Natural killer cell (primary cell): ENCODE results near the gene NALF2. TPM values are rescaled to one million over a fixed set of nuclear protein-coding genes. Genes with fewer than 3 reads are reported as not detected.

ENCODE experiments used
- ATAC-seq, 3 donors: fragments of 150-1000 bp in 2 of 3; fragments of 200-7000 bp in 1 of 3; cut with Tn5 transposase; 1 replicate in 1 of 3; 2 replicates in 2 of 3; pipeline ENCODE4 v1.10.0; 2021; ENCODE audit warnings: mild to moderate bottlenecking in 2 of 3, moderate library complexity in 2 of 3
- DNase-seq, 2 donors: peaks; one replicate each; pipeline versions ENCODE4 v3.0.0 to v3.0.0-alpha.2; 2013 to 2021; ENCODE audit warnings: mixed read lengths in 1 of 2
- H3K27ac ChIP-seq: one replicate; pipeline ENCODE4 v1.5.1; 2013; ENCODE audit warnings: mild to moderate bottlenecking, low read length
- H3K27me3 ChIP-seq: one replicate; pipeline ENCODE4 v1.6.1; 2013; ENCODE audit warnings: low read length; ENCODE audit not compliant: control insufficient read depth, insufficient read depth
- H3K36me3 ChIP-seq: one replicate; pipeline ENCODE4 v1.6.1; 2013; ENCODE audit warnings: low read length; ENCODE audit not compliant: control insufficient read depth, insufficient read depth
- H3K4me1 ChIP-seq: one replicate; pipeline ENCODE4 v1.6.1; 2013; ENCODE audit warnings: low read length; ENCODE audit not compliant: control insufficient read depth, insufficient read depth
- H3K4me3 ChIP-seq: one replicate; pipeline ENCODE4 v1.5.1; 2013; ENCODE audit warnings: low read length
- H3K9me3 ChIP-seq: one replicate; pipeline ENCODE4 v1.6.1; 2013; ENCODE audit warnings: low read length; ENCODE audit not compliant: control insufficient read depth, insufficient read depth
- H3K27ac Mint-ChIP-seq, 2 donors: one replicate each; pipeline ENCODE4 v1.8.0; 2022; ENCODE audit warnings: mild to moderate bottlenecking in 2 of 2, mixed read lengths in 2 of 2, moderate library complexity in 1 of 2
- H3K27me3 Mint-ChIP-seq, 2 donors: one replicate each; pipeline ENCODE4 v1.8.0; 2022; ENCODE audit warnings: low read depth in 2 of 2, mixed read lengths in 2 of 2
- H3K36me3 Mint-ChIP-seq: one replicate; pipeline ENCODE4 v1.8.0; 2022; ENCODE audit warnings: mixed read lengths
- H3K4me1 Mint-ChIP-seq, 2 donors: one replicate each; pipeline ENCODE4 v1.8.0; 2022; ENCODE audit warnings: mixed read lengths in 2 of 2
- H3K4me3 Mint-ChIP-seq: one replicate; pipeline ENCODE4 v1.8.0; 2022; ENCODE audit warnings: mild to moderate bottlenecking, moderate library complexity, mixed read lengths
- H3K9me3 Mint-ChIP-seq, 2 donors: one replicate each; pipeline ENCODE4 v1.8.0; 2022; ENCODE audit warnings: mixed read lengths in 2 of 2
- CTCF ChIP-seq: fragments of 200-600 bp; IDR thresholded peaks from one replicate; pipeline ENCODE4 v1.8.0; 2022; ENCODE audit warnings: antibody characterized with exemption
- WGBS: methylation state at CpG from one replicate; pipeline ENCODE4 v1.1.7; 2013; ENCODE audit warnings: missing lambda C conversion rate; ENCODE audit not compliant: insufficient coverage; 5-methylcytosine and 5-hydroxymethylcytosine counted together
- intact Hi-C: fragments of 100-400 bp; cut with micrococcal nuclease; formaldehyde crosslinking; loops from one replicate; pipeline ENCODE4 v1.14.2; 2022
- total RNA-seq, 4 donors: library from RNA; stranded (reverse); fragments of 120-200 nt in 1 of 4; gene quantifications; one replicate each; pipeline versions ENCODE4 v1.2.3 to v1.2.4, GENCODE V29; 2013 to 2022

Gene NALF2
- not detected for total RNA-seq
- not detected for total RNA-seq (2013)

GRCh38 chrX:69503782-69504625 lies at the start of gene NALF2:
Gene NALF2 (plus strand): TSS chrX:69504326. CDS start chrX:69505283, 957 bp downstream.
- H3K27ac Mint-ChIP-seq, result no peak within 1 kb of the TSS

GRCh38 chrX:69457756-69458155 lies 46.4 kb upstream of the NALF2 start:
- no peaks in the 10 kb centered on the region for H3K9me3 ChIP-seq

More at GRCh38 chrX:69503782-69504625, at the start of gene NALF2:
- Histone ChIP-seq H3K4me3 (no peak within 1 kb of the TSS), H3K9me3 (no peaks in the 10 kb centered on the region), H3K27ac (no peak within 1 kb of the TSS), H3K4me1 (peaks cover 4% of the 10 kb centered on the region), H3K36me3 (no peaks in the 10 kb centered on the region), H3K27me3 (peaks cover 4% of the 10 kb centered on the region)
- no peak for TF ChIP-seq CTCF
- H3K4me1 Mint-ChIP-seq, result no peaks in the 10 kb centered on the region
- DNase-seq (peak in 1 of 2 donors; percentile 24), ATAC-seq (peak in 1 of 3 donors; percentile 25)
- peaks cover 8 to 24% of the 10 kb centered on the region in 2 donors for H3K27me3 Mint-ChIP-seq
- H3K36me3 Mint-ChIP-seq, result no peaks in the 10 kb centered on the region
- no peaks in the 10 kb centered on the region for H3K9me3 Mint-ChIP-seq
- WGBS, result under 1% methylated on average over 39 of the region's 66 CpGs
- intact Hi-C loops, result no loop called here
- H3K4me3 Mint-ChIP-seq, result peak within 1 kb of the TSS; percentile 17

GRCh38 chrX:69466546-69466945 lies 37.6 kb upstream of the NALF2 start:
- TF ChIP-seq CTCF, result no peak
- Histone ChIP-seq H3K9me3 (no peaks in the 10 kb centered on the region), H3K4me1 (no peaks in the 10 kb centered on the region), H3K4me3 (no peak overlapping the region), H3K27ac (no peak overlapping the region), H3K27me3 (no peaks in the 10 kb centered on the region), H3K36me3 (no peaks in the 10 kb centered on the region)
- 82% methylated on average over 1 of the region's 1 CpG for WGBS
- H3K4me3 Mint-ChIP-seq, result no peak overlapping the region
- H3K9me3 Mint-ChIP-seq, result no peaks in the 10 kb centered on the region
- DNase-seq (no peak), ATAC-seq (no peak)
- H3K27ac Mint-ChIP-seq, result no peak overlapping the region
- peaks cover 0 to 18% of the 10 kb centered on the region in 2 donors for H3K27me3 Mint-ChIP-seq
- H3K4me1 Mint-ChIP-seq, result no peaks in the 10 kb centered on the region
- no peaks in the 10 kb centered on the region for H3K36me3 Mint-ChIP-seq
- intact Hi-C loops, result no loop called here

More at GRCh38 chrX:69457756-69458155, 46.4 kb upstream of the NALF2 start:
- Histone ChIP-seq H3K27ac (no peak overlapping the region), H3K4me1 (no peaks in the 10 kb centered on the region), H3K4me3 (no peak overlapping the region), H3K27me3 (no peaks in the 10 kb centered on the region), H3K36me3 (no peaks in the 10 kb centered on the region)
- ATAC-seq (no peak), DNase-seq (no peak)
- no peak overlapping the region for H3K4me3 Mint-ChIP-seq
- WGBS, result 75% methylated on average over 4 of the region's 6 CpGs
- intact Hi-C loops, result no loop called here
- peaks cover 0 to 4% of the 10 kb centered on the region in 2 donors for H3K27me3 Mint-ChIP-seq
- no peaks in the 10 kb centered on the region for H3K36me3 Mint-ChIP-seq
- TF ChIP-seq CTCF, result no peak
- H3K9me3 Mint-ChIP-seq, result no peaks in the 10 kb centered on the region
- no peaks in the 10 kb centered on the region for H3K4me1 Mint-ChIP-seq
- H3K27ac Mint-ChIP-seq, result no peak overlapping the region
